GM18951 (cell line): ENCODE data around the gene PRKRIP1.
A peak's percentile ranks its signal among the peaks of the same experiment; 100 is the strongest.
"Not testable (repeated sequence)": the region's sequence is repeated elsewhere in the genome, so short reads cannot be mapped to it uniquely, and the experiment has no call there.

Source experiments
- POLR2A ChIP-seq: IDR thresholded peaks from 4 replicates; pipeline ENCODE4 v1.6.1; 2011; ENCODE audit warnings: mild to moderate bottlenecking; ENCODE audit not compliant: insufficient read length, insufficient read depth; ENCODE audit errors: extremely low read depth
- in situ Hi-C: fragments of 300-500 bp; cut with MboI; formaldehyde crosslinking; loops from one replicate; pipeline ENCODE4 v1.12.0; 2022; ENCODE audit warnings: low sequenced_read_pairs, mixed read lengths, inconsistent platforms; ENCODE audit not compliant: unreplicated experiment

PRKRIP1 gene

DNA sequence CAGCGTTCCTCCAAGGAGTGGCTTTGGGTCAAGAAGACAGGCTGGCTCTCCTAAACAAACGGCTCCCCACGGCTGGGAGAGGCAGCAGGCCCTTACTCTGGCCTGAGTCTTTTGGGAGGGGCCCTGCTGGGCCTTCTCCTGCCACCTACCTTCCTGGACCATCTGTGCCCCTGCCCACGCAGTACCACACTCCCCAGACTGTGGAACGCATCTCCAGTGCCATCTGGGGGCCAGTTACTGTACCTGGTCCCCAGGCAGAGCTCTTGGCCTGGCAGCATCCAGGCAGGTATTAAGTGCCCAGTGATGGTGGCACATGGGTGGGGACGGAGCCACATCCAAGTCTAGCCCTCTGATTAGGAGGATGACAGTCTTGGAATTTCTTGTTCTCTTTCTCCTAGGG lies 54.1 kb downstream of the PRKRIP1 start:
- in situ Hi-C loops, result no loop called here
- TF ChIP-seq POLR2A, result no peak

DNA sequence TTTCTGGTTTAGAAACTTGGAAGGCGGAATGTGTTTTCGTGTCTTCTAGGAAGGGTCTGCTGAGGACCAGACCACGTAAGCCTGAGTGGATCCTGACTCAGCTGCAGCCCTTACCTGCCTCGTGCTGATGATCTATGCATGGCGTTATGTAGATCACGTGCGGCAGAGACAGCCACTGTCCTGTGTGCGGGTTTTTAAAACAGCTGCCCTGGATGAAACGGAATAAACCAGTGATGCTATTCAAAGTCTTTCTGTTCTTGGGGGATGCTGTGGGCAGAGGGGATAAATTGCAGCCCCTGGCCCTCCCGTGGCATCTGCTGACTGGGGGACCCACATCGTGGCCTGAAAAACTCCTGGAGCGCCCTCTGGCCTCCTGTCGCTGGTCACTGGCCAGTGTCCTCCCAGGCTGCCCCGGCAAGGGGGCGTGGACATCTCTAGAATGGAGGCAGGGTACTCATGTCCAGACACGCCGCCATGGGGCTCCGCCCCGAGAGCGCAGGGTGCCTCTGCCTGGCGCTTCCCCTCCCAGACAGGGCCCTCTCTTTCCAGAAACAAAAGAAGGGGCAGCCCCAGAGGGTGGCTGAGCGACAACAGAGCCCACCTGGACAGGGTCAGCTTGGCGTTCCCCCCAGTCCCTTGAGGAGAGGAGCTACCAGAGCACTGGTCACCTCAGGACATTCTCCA lies 55.4 kb downstream of the PRKRIP1 start:
- TF ChIP-seq POLR2A, result no peak

GRCh38 chr7:102452451-102452850 lies 56.3 kb downstream of the PRKRIP1 start:
- in situ Hi-C loops, result no loop called here
- TF ChIP-seq POLR2A, result no peak

More for the DNA sequence above, 55.4 kb downstream of the PRKRIP1 start:
- in situ Hi-C loops, result no loop called here

- in situ Hi-C loops, result no loop called here
Observed at GRCh38 chr7:102453319-102453718, 57.2 kb downstream of the PRKRIP1 start.

DNA sequence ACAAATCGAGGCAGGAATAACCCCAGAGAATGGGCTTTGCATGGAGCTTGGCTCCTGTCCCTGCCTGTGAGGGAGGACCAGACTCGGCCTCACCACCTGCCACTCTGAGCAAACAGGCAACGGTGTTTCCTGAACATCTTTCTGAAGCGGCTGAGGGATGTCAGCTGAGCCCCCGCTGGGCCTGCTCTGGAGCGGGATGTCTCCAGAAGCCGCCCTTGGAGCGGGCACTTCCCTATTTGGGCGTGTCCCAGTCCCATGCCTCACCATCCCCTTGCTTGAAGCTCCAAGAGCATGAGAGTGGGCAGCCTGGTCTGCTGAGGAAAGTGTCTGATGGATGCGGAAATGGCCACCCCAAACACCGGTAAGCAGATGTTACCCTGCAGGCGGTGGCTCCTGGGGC lies 58.3 kb downstream of the PRKRIP1 start:
- in situ Hi-C loops, result no loop called here
- TF ChIP-seq POLR2A, result no peak

More at GRCh38 chr7:102453319-102453718, 57.2 kb downstream of the PRKRIP1 start:
- TF ChIP-seq POLR2A, result no peak

- in situ Hi-C loops, result not testable (repeated sequence)
Observed at GRCh38 chr7:102454932-102455331, 58.8 kb downstream of the PRKRIP1 start.

- in situ Hi-C loops, result no loop called here
- TF ChIP-seq POLR2A, result peak; percentile 23
Observed at GRCh38 chr7:102455596-102455995, 59.4 kb downstream of the PRKRIP1 start.

DNA sequence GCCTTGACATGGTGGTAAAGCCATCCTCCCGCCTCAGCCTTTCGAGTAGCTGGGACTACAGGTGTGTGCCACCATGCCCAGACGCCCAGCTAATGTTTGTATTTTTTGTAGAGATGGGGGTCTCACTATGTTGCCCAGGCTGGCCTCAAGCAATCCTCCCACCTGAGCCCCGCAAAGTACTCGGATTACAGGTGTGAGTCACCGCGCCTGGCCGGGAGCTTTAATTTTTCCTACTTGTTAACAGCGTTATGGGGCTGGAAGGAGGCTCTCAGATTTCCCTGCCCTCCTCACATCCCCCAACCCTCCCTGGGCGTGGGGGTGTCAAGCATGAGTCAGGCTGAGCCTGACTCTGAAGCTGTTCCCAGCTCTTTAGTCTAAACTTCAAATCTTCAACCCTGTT lies 60.2 kb downstream of the PRKRIP1 start:
- no peak for TF ChIP-seq POLR2A
- in situ Hi-C loops, result no loop called here

DNA sequence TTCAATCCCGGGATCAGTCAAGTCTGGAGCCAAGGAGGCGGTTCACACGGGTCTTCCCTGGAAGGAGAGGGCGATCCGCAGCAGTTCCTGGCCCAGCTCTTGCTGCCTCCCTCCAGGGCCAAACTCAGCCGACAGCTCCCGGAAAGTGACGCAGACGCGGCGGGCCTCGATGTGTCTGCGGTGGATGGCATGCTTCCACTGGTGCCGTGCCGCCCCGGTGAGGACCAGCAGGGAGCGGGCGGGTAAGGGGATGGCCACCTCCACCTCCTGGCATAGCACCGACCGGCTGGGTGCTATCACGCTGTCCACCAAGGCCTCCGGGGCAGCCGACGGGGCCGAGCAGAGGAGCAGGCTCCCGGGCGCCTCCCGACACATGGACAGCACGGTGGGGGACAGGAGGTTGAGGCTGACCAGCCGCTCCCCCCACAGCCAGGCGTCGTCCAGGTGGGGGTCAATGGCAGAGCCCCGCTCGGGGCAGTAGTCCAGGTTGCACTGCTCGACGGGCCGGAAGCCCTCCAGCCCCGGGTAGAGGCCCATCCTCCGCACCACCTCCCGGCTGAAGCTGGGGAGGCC lies 61.3 kb downstream of the PRKRIP1 start:
- in situ Hi-C loops, result no loop called here
- no peak for TF ChIP-seq POLR2A

GRCh38 chr7:102459221-102459844 lies 63.2 kb downstream of the PRKRIP1 start:
- in situ Hi-C loops, result no loop called here
- TF ChIP-seq POLR2A, result no peak

DNA sequence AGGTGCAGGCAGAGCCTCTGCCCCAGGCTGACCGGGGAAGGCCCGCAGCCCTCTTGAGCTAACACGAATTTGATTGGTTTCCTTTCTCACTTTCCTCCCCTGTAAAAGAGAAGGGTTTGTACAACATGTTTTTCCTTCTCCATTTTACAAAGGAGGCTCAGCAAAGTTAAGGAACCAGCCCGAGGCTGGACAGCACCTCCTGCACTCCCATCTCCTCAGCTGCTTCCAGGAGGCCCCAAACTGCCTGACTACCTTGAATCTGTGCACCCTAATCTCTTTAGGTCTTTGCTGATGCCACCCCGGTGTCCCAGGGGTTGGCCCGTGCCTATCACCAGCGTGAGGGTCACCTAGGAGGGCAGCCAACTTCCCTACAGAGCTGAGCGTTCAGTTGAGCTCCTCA lies 64.3 kb downstream of the PRKRIP1 start:
- in situ Hi-C loops, result loop anchor here (10.0 kb wide), 1 partner anchor 176 kb away; the partner anchor contains the start of gene SH2B2

GRCh38 chr7:102463841-102464576 lies 67.8 kb downstream of the PRKRIP1 start:
- in situ Hi-C loops, result loop anchor here (10.0 kb wide), 1 partner anchor 179 kb away; the partner anchor contains the start of gene SH2B2

More for the DNA sequence above, 64.3 kb downstream of the PRKRIP1 start:
- TF ChIP-seq POLR2A, result no peak

GRCh38 chr7:102464577-102465280 lies 68.6 kb downstream of the PRKRIP1 start, which contains the start of the genes ALKBH4 and LRWD1:
ALKBH4 (minus strand) TSS chr7:102464863; CDS start chr7:102464836, 27 bp downstream.
LRWD1 (plus strand) TSS chr7:102464984; CDS start chr7:102465081, 97 bp downstream.
- in situ Hi-C loops, result loop anchor here (10.0 kb wide), 1 partner anchor 180 kb away; the partner anchor contains the start of gene SH2B2
- TF ChIP-seq POLR2A, result peak; percentile 84

More at GRCh38 chr7:102463841-102464576, 67.8 kb downstream of the PRKRIP1 start:
- TF ChIP-seq POLR2A, result no peak
